ENCODE measurements around the gene LTBP3.
A peak's percentile ranks its signal among the peaks of the same experiment; 100 is the strongest.

The LTBP3 gene

DNA sequence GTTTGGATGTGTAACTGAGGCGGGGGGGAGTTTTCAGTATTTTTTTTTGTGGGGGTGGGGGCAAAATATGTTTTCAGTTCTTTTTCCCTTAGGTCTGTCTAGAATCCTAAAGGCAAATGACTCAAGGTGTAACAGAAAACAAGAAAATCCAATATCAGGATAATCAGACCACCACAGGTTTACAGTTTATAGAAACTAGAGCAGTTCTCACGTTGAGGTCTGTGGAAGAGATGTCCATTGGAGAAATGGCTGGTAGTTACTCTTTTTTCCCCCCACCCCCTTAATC, 57.0 kb downstream of the LTBP3 start:
- H3K4me3 ChIP-seq (ENCODE audit: low read length): peak overlapping the region; percentile 99
- no peak for TF ChIP-seq ZNF274 (IDR thresholded peaks at IDR 0.05; ENCODE audit: low read depth, low read length)

GRCh38 chr11:65500387-65501185, 57.6 kb downstream of the LTBP3 start:
- no peak for TF ChIP-seq ZNF274 (IDR thresholded peaks at IDR 0.05; ENCODE audit: low read depth, low read length)
- peak overlapping the region; percentile 99 for H3K4me3 ChIP-seq (ENCODE audit: low read length)

GRCh38 chr11:65499713-65500386, 58.3 kb downstream of the LTBP3 start:
- no peak for TF ChIP-seq ZNF274 (IDR thresholded peaks at IDR 0.05; ENCODE audit: low read depth, low read length)
- H3K4me3 ChIP-seq (ENCODE audit: low read length): peak overlapping the region; percentile 99

- peak within 1 kb of the TSS; percentile 99 for H3K4me3 ChIP-seq (ENCODE audit: low read length)
- TF ChIP-seq ZNF274 (IDR thresholded peaks at IDR 0.05; ENCODE audit: low read depth, low read length): no peak
Observed at GRCh38 chr11:65498977-65499712, 59.0 kb downstream of the LTBP3 start, which contains the start of gene MALAT1. MALAT1 (plus strand) TSS chr11:65499045.

DNA sequence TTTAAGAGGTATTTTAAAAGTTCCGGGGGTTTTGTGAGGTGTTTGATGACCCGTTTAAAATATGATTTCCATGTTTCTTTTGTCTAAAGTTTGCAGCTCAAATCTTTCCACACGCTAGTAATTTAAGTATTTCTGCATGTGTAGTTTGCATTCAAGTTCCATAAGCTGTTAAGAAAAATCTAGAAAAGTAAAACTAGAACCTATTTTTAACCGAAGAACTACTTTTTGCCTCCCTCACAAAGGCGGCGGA, 59.5 kb downstream of the LTBP3 start:
- no peak for TF ChIP-seq ZNF274 (IDR thresholded peaks at IDR 0.05; ENCODE audit: low read depth, low read length)
- H3K4me3 ChIP-seq (ENCODE audit: low read length): peak overlapping the region; percentile 99

- H3K4me3 ChIP-seq (ENCODE audit: low read length): peak overlapping the region; percentile 99
- no peak for TF ChIP-seq ZNF274 (IDR thresholded peaks at IDR 0.05; ENCODE audit: low read depth, low read length)
Observed at GRCh38 chr11:65498042-65498726, 60.0 kb downstream of the LTBP3 start.

DNA sequence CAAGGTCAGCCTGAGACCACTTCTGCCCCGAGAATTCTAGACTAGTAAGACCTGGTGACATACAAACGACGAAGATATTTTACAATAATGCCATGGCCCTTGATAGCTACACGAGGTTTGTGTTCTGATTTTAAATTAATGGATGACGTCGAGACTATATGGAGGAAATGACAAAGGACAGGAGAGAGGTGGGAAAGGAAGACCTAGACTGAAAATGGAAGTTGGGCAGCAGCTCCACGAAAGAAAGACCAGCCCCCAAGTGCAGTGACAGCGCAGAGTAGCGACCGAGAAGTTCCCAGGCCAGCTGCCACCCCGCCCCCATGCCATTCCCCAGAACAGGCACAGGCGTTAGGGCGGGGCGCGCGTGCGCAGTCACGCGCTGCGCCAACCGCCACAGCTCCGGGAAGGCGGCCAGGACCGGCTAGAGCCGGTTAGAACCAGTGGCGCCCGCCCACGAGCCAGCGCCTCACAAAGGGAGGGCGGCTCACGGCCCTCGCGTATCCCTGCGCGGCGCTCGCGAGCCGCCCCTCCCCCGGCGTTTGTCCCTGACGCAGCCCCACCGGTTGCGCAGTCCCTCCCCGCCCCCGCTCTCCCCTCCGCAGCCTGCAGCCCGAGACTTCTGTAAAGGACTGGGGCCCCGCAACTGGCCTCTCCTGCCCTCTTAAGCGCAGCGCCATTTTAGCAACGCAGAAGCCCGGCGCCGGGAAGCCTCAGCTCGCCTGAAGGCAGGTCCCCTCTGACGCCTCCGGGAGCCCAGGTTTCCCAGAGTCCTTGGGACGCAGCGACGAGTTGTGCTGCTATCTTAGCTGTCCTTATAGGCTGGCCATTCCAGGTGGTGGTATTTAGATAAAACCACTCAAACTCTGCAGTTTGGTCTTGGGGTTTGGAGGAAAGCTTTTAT, 60.8 kb downstream of the LTBP3 start:
- TF ChIP-seq ZNF274 (IDR thresholded peaks at IDR 0.05; ENCODE audit: low read depth, low read length): no peak
- peak overlapping the region; percentile 99 for H3K4me3 ChIP-seq (ENCODE audit: low read length)

DNA sequence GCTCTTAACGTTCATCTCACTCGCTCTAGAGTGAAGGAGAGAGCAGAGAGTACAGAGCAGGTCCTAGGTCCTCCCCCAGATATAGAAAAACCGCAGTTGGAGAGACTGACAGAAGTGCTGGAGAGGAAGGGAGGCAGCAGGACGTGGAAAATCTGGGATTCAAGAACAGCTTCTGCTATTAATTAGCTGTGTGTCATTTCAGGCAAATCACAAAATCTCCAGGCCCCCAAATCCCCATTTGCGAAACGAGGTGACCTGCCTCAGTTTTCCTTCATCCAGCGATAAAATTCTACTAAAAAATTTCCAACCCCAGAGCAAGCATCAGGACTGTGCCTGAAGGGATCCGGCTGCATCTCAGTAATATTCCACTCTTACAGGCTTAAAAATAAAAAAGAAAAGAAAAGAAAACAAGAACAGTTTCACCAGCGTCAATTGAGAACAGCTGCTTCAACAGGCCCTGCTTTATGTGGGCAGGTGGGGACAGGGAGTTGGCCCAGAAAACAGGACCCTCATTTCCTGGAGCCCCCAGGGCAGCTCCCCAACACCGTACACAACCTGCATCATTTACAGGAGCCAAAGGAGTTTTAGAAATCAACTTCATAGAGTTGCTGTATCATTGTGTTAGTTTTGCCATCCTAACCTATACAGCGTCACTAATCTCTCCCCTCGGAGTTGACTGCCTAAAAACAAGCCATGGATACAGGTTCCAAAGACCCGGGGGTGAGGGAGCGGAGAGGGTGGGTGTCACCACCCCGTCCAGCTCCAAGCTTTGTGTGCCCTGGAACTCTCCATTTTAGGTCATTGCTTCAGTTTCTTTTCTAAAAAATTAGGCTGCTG, 61.6 kb downstream of the LTBP3 start:
- TF ChIP-seq ZNF274 (IDR thresholded peaks at IDR 0.05; ENCODE audit: low read depth, low read length): no peak
- peak overlapping the region; percentile 45; the same call in 1 of the 2 replicates for H3K4me3 ChIP-seq (ENCODE audit: low read length)

DNA sequence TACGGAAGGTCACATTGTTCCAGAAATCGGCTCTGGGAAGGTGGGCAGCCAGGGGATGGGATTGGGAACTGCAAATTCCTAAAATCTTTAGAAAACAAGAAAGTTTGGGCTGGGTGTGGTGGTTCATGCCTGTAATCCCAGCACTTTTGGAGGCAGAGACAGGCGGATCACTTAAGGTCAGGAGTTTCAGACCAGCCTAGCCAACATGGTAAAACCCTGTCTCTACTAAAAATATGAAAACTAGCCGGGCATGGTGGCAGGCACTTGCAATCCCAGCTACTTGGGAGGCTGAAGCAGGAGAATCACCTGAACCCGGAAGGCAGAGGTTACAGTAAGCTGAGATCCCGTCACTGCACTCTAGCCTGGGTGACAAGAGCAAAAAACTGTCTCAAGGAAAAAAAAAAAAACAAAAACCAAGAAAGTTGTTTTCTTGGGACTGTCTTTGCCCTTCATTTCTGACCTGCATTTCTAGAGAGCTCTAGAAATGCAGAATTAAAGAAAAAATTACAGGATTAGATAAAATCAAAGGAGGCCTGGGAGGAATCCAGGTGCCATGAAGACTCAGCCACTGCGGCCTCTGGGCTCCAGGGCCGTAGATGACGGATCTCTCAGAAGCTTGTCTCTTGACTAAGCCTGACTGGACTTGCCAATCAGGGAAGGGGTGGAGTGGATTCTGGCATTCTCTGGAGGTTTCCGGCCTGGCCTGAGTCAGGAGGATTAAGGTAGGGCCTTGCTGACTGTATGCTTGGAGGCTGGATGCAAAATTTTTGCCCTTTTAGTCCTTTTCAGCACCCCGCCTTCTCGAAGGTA, 64.6 kb downstream of the LTBP3 start:
- peak overlapping the region; percentile 39; the same call in 1 of the 2 replicates for H3K4me3 ChIP-seq (ENCODE audit: low read length)

GRCh38 chr11:65492637-65493366, 65.4 kb downstream of the LTBP3 start:
- H3K4me3 ChIP-seq (ENCODE audit: low read length): peak overlapping the region; percentile 39; the same call in 1 of the 2 replicates
- no peak for TF ChIP-seq ZNF274 (IDR thresholded peaks at IDR 0.05; ENCODE audit: low read depth, low read length)

More for the DNA sequence above, 64.6 kb downstream of the LTBP3 start:
- TF ChIP-seq ZNF274 (IDR thresholded peaks at IDR 0.05; ENCODE audit: low read depth, low read length): no peak

- H3K4me3 ChIP-seq (ENCODE audit: low read length): no peak overlapping the region; the same call in 1 of the 2 replicates
Observed at GRCh38 chr11:65492387-65492636, 65.8 kb downstream of the LTBP3 start.

More at GRCh38 chr11:65492387-65492636, 65.8 kb downstream of the LTBP3 start:
- TF ChIP-seq ZNF274 (IDR thresholded peaks at IDR 0.05; ENCODE audit: low read depth, low read length): no peak
